Activated naive CD8-positive, alpha-beta T cell (primary cell): ENCODE data around the gene MBNL2.

ENCODE experiments used
- H3K27ac Mint-ChIP-seq: one replicate; pipeline ENCODE4 v1.8.0; 2021; ENCODE audit warnings: mixed read lengths
- H3K27me3 Mint-ChIP-seq: one replicate; pipeline ENCODE4 v1.8.0; 2021; ENCODE audit warnings: mixed read lengths
- H3K36me3 Mint-ChIP-seq: one replicate; pipeline ENCODE4 v1.8.0; 2021; ENCODE audit warnings: mixed read lengths
- H3K4me1 Mint-ChIP-seq: one replicate; pipeline ENCODE4 v1.8.0; 2021; ENCODE audit warnings: low read depth, mixed read lengths
- H3K4me3 Mint-ChIP-seq: one replicate; pipeline ENCODE4 v1.8.0; 2021; ENCODE audit warnings: mild to moderate bottlenecking, mixed read lengths
- H3K9me3 Mint-ChIP-seq: one replicate; pipeline ENCODE4 v1.8.0; 2021; ENCODE audit warnings: low read depth, mixed read lengths

MBNL2 gene

GRCh38 chr13:97330448-97330847 lies 108.3 kb downstream of the MBNL2 start:
- Mint-ChIP-seq H3K27me3 (no peaks in the 10 kb centered on the region), H3K27ac (no peak overlapping the region), H3K36me3 (peaks cover 7% of the 10 kb centered on the region), H3K9me3 (no peaks in the 10 kb centered on the region), H3K4me3 (no peak overlapping the region), H3K4me1 (peaks cover 8% of the 10 kb centered on the region)

GRCh38 chr13:97332742-97333141 lies 110.6 kb downstream of the MBNL2 start:
- no peak overlapping the region for H3K4me3 Mint-ChIP-seq
- H3K27ac Mint-ChIP-seq: no peak overlapping the region

GRCh38 chr13:97333983-97334382 lies 111.8 kb downstream of the MBNL2 start:
- peaks cover 2% of the 10 kb centered on the region for H3K4me1 Mint-ChIP-seq
- H3K36me3 Mint-ChIP-seq: peaks cover 13% of the 10 kb centered on the region
- H3K9me3 Mint-ChIP-seq: no peaks in the 10 kb centered on the region
- H3K4me3 Mint-ChIP-seq: no peak overlapping the region
- no peaks in the 10 kb centered on the region for H3K27me3 Mint-ChIP-seq
- H3K27ac Mint-ChIP-seq: no peak overlapping the region

More at GRCh38 chr13:97332742-97333141, 110.6 kb downstream of the MBNL2 start:
- no peaks in the 10 kb centered on the region for H3K9me3 Mint-ChIP-seq
- peaks cover 13% of the 10 kb centered on the region for H3K36me3 Mint-ChIP-seq
- H3K27me3 Mint-ChIP-seq: no peaks in the 10 kb centered on the region
- peaks cover 4% of the 10 kb centered on the region for H3K4me1 Mint-ChIP-seq

- peaks cover 12% of the 10 kb centered on the region for H3K36me3 Mint-ChIP-seq
- no peaks in the 10 kb centered on the region for H3K9me3 Mint-ChIP-seq
- no peak overlapping the region for H3K27ac Mint-ChIP-seq
- no peak overlapping the region for H3K4me3 Mint-ChIP-seq
- peaks cover 2% of the 10 kb centered on the region for H3K4me1 Mint-ChIP-seq
- no peaks in the 10 kb centered on the region for H3K27me3 Mint-ChIP-seq
These were observed 112.6 kb downstream of the MBNL2 start for GRCh38 chr13:97334690-97335089.

- Mint-ChIP-seq H3K27ac (no peak overlapping the region), H3K36me3 (peaks cover 9% of the 10 kb centered on the region), H3K27me3 (no peaks in the 10 kb centered on the region), H3K4me3 (no peak overlapping the region), H3K9me3 (no peaks in the 10 kb centered on the region), H3K4me1 (peaks cover 4% of the 10 kb centered on the region)
These were observed 113.5 kb downstream of the MBNL2 start for GRCh38 chr13:97335488-97336134.

GRCh38 chr13:97337985-97338499 lies 115.9 kb downstream of the MBNL2 start:
- H3K4me1 Mint-ChIP-seq: peaks cover 4% of the 10 kb centered on the region
- H3K4me3 Mint-ChIP-seq: no peak overlapping the region
- no peaks in the 10 kb centered on the region for H3K27me3 Mint-ChIP-seq
- peaks cover 9% of the 10 kb centered on the region for H3K36me3 Mint-ChIP-seq
- no peak overlapping the region for H3K27ac Mint-ChIP-seq
- no peaks in the 10 kb centered on the region for H3K9me3 Mint-ChIP-seq

GRCh38 chr13:97338571-97338970 lies 116.4 kb downstream of the MBNL2 start:
- Mint-ChIP-seq H3K4me3 (no peak overlapping the region), H3K9me3 (no peaks in the 10 kb centered on the region), H3K36me3 (peaks cover 9% of the 10 kb centered on the region), H3K4me1 (peaks cover 4% of the 10 kb centered on the region), H3K27ac (no peak overlapping the region), H3K27me3 (no peaks in the 10 kb centered on the region)

- no peaks in the 10 kb centered on the region for H3K9me3 Mint-ChIP-seq
- H3K4me1 Mint-ChIP-seq: peaks cover 4% of the 10 kb centered on the region
- no peak overlapping the region for H3K4me3 Mint-ChIP-seq
- H3K27me3 Mint-ChIP-seq: no peaks in the 10 kb centered on the region
- no peak overlapping the region for H3K27ac Mint-ChIP-seq
- H3K36me3 Mint-ChIP-seq: peaks cover 9% of the 10 kb centered on the region
These were observed 117.2 kb downstream of the MBNL2 start for GRCh38 chr13:97339019-97339987.

- Mint-ChIP-seq H3K36me3 (peaks cover 5% of the 10 kb centered on the region), H3K27me3 (no peaks in the 10 kb centered on the region), H3K4me1 (peaks cover 4% of the 10 kb centered on the region), H3K9me3 (no peaks in the 10 kb centered on the region), H3K27ac (no peak overlapping the region), H3K4me3 (no peak overlapping the region)
These were observed 118.0 kb downstream of the MBNL2 start for GRCh38 chr13:97339988-97340749.

GRCh38 chr13:97341135-97341534 lies 119.0 kb downstream of the MBNL2 start:
- Mint-ChIP-seq H3K9me3 (no peaks in the 10 kb centered on the region), H3K27ac (no peak overlapping the region), H3K4me3 (no peak overlapping the region), H3K4me1 (peaks cover 4% of the 10 kb centered on the region), H3K36me3 (peaks cover 9% of the 10 kb centered on the region), H3K27me3 (no peaks in the 10 kb centered on the region)

- no peaks in the 10 kb centered on the region for H3K27me3 Mint-ChIP-seq
- H3K4me1 Mint-ChIP-seq: peaks cover 4% of the 10 kb centered on the region
- H3K9me3 Mint-ChIP-seq: no peaks in the 10 kb centered on the region
- peaks cover 6% of the 10 kb centered on the region for H3K36me3 Mint-ChIP-seq
- no peak overlapping the region for H3K4me3 Mint-ChIP-seq
- no peak overlapping the region for H3K27ac Mint-ChIP-seq
These were observed 120.0 kb downstream of the MBNL2 start for GRCh38 chr13:97342136-97342535.

GRCh38 chr13:97342936-97343335 lies 120.8 kb downstream of the MBNL2 start:
- Mint-ChIP-seq H3K27me3 (no peaks in the 10 kb centered on the region), H3K27ac (no peak overlapping the region), H3K9me3 (no peaks in the 10 kb centered on the region), H3K4me1 (peaks cover 4% of the 10 kb centered on the region), H3K4me3 (no peak overlapping the region), H3K36me3 (peaks cover 8% of the 10 kb centered on the region)

- Mint-ChIP-seq H3K9me3 (no peaks in the 10 kb centered on the region), H3K36me3 (peaks cover 13% of the 10 kb centered on the region), H3K4me3 (no peak overlapping the region), H3K27ac (no peak overlapping the region), H3K27me3 (no peaks in the 10 kb centered on the region), H3K4me1 (peaks cover 4% of the 10 kb centered on the region)
These were observed 122.4 kb downstream of the MBNL2 start for GRCh38 chr13:97344265-97345175.

- Mint-ChIP-seq H3K27ac (no peak overlapping the region), H3K36me3 (peaks cover 25% of the 10 kb centered on the region), H3K4me1 (no peaks in the 10 kb centered on the region), H3K27me3 (no peaks in the 10 kb centered on the region), H3K4me3 (no peak overlapping the region), H3K9me3 (no peaks in the 10 kb centered on the region)
These were observed 124.0 kb downstream of the MBNL2 start for GRCh38 chr13:97346097-97346496.
